SU-DHL-6 (cell line): ENCODE measurements around the gene MYO1F.

Source experiments
- CTCF ChIP-seq: fragments of 200-600 bp; sonication (generic); IDR thresholded peaks from one replicate; pipeline ENCODE4 v1.5.1; 2017; ENCODE audit warnings: antibody characterized with exemption, mild to moderate bottlenecking, low read length, moderate library complexity; ENCODE audit not compliant: insufficient read depth, poor library complexity, severe bottlenecking
- EZH2phosphoT487 ChIP-seq: fragments of 200-600 bp; sonication (generic), shearing (Covaris generic); conservative IDR thresholded peaks from 2 replicates; pipeline ENCODE4 v1.6.1; 2018; ENCODE audit warnings: mild to moderate bottlenecking, antibody characterized with exemption, low read length, moderate library complexity, mixed read lengths

DNA sequence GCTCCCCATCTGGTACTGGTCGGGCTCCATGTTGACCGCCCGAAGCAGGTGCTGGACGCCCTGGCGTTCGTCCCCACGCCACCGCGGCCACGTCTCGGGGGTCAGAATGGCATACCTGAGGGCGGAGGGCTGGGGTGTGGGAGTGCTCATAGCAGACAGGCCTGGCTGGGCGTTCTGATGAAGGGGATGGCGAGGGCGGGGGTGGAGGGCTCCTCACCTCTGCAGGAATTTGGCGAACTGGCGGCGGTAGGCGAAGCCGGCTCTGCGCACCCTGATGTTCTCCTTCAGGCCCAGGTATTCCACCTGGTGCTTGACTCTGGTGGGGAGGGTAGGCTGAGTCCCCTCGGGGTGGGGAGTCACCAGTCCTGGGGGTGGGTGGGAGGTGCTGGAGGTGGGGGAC, 41.0 kb downstream of the MYO1F start:
- TF ChIP-seq CTCF (no peak), EZH2phosphoT487 (no peak)
